GM12864 (cell line): Measurements from ENCODE around the gene ERICH6.

Experiments used
- DNase-seq: peaks from one replicate; pipeline ENCODE4 v3.0.0-alpha.2; 2011; ENCODE audit warnings: low read depth
- H3K4me3 ChIP-seq: 2 replicates; pipeline ENCODE4 v1.5.1; 2011; ENCODE audit warnings: mild to moderate bottlenecking, low read depth, low read length, control low read depth
- TF ChIP-seq, protein P1 (sequence below): IDR thresholded peaks from 2 replicates; pipeline ENCODE4 v1.5.1; 2011; ENCODE audit warnings: low read depth, mild to moderate bottlenecking, moderate library complexity, low read length, control low read depth, inconsistent platforms; ENCODE audit errors: missing control alignments

ERICH6 gene

DNA sequence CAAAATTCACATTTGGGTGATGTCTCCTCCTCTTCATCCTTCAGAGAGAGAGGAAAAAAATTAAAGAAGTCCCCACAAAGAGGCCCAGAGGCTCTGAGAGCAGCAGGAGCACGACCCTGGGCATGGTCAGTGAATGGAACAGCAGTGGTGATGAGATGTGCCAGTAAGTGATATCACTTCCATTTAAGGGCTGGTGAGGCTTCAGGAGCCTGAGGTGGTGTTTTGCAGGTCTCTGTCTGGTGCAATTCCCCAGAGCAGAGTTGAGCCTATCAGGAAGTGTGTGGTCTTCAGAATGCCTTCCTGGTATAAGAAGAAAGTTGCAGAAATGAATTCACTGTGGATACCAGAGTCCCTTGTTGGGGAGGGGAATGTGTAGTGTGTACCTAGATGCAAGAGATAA lies 21.4 kb downstream of the ERICH6 start:
- H3K4me3 ChIP-seq = no peak overlapping the region
- TF ChIP-seq, protein P1, sequence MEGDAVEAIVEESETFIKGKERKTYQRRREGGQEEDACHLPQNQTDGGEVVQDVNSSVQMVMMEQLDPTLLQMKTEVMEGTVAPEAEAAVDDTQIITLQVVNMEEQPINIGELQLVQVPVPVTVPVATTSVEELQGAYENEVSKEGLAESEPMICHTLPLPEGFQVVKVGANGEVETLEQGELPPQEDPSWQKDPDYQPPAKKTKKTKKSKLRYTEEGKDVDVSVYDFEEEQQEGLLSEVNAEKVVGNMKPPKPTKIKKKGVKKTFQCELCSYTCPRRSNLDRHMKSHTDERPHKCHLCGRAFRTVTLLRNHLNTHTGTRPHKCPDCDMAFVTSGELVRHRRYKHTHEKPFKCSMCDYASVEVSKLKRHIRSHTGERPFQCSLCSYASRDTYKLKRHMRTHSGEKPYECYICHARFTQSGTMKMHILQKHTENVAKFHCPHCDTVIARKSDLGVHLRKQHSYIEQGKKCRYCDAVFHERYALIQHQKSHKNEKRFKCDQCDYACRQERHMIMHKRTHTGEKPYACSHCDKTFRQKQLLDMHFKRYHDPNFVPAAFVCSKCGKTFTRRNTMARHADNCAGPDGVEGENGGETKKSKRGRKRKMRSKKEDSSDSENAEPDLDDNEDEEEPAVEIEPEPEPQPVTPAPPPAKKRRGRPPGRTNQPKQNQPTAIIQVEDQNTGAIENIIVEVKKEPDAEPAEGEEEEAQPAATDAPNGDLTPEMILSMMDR = no peak
- no peak for DNase-seq

DNA sequence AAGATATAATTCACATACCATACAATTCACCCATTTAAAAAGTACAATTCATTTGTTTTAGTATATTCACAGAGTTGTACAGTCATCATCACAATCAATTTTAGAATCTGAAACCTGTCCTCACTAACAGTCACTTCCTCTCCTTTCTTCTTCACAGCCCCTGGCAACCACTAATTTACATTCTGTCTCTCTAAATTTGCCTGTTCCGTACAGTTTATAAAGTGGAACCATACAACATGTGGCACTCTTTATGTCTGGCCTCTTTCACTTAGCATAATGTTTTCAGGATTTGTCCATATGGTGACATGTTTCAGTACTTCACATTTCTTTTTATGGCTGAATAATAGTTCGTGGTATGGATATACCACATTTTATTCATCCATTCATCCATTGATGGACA lies 22.7 kb downstream of the ERICH6 start:
- no peak overlapping the region for H3K4me3 ChIP-seq
- DNase-seq = peak; percentile 35
- TF ChIP-seq, protein P1 = no peak

DNA sequence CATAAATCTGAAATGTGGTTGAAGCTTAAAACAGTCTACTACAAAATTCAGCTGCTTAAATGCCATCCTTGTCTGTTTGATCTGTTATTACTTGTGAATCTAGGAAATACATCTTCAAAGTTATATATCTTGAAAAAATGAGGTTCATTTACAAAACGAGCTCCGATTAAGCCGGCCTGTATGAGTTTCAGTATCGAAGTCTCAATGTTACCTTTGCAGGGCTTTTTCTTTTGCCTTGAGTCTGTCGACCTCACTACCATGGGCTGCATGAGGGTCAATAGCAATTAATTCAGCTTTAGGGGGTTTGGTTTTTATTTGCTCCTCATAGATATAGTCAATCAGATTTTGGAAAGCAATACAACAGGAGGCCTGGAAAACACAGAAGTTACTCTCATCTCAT lies 23.2 kb downstream of the ERICH6 start:
- DNase-seq = no peak
- no peak overlapping the region for H3K4me3 ChIP-seq

DNA sequence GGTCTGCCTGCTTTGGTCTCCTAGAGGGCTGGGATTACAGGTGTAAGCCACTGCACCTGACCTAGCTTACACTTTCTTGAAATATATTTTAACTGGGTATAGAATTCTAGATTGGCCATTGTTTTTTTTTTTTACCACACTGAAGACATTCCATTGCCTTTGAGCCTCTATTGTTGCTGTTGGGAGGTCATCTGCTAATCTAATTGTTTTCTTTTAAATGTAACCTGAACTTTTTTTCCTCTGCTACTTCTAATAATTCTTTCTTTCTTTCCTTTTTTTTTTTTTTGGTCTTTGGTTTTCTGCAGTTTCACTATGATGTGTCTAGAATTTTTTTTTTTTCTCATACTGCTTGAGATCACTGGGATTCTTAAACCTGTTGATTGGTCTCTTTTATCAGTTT lies 28.1 kb downstream of the ERICH6 start:
- TF ChIP-seq, protein P1 = no peak
- DNase-seq = no peak
- no peak overlapping the region for H3K4me3 ChIP-seq

More for the DNA sequence above, 23.2 kb downstream of the ERICH6 start:
- TF ChIP-seq, protein P1 = no peak

DNA sequence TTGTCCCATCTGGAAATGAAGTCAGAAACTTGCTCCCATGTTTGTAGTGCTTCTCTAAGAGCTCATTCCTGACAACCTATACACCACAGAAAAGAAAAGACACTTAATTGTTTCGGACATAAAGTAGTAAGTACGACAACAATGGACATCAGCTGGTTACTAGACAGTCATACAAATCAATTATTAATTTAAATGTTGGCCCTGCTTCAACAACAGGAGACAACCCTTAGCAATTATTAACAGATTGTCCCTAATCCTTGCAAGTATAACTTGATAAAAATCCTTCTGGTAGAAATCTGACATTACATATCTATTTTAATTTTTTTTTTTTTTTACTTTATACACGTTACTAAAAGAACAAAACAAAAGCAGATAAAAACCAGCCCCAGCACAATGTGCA lies 29.8 kb downstream of the ERICH6 start:
- no peak for DNase-seq
- TF ChIP-seq, protein P1 = no peak
- no peak overlapping the region for H3K4me3 ChIP-seq

DNA sequence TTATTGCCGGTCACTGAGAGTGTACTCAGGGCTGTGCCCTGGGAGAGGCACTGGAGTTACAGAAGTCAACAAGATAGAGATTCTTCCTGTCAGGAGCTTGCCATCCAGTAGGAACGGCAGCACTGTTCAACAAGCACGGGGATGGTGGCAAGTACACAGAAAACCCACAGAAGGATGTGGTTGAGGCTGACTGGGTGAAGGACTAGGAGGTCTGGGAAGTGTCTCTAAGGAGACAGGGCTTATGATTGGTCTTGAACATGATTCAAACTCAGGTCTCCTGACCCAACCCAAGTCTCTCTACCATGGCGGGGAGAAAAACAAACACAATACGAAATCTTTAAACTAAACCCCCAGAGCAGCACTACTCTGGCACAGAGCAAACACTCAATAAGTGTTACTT lies 37.6 kb downstream of the ERICH6 start:
- H3K4me3 ChIP-seq = no peak overlapping the region
- DNase-seq = no peak
- TF ChIP-seq, protein P1 = no peak

DNA sequence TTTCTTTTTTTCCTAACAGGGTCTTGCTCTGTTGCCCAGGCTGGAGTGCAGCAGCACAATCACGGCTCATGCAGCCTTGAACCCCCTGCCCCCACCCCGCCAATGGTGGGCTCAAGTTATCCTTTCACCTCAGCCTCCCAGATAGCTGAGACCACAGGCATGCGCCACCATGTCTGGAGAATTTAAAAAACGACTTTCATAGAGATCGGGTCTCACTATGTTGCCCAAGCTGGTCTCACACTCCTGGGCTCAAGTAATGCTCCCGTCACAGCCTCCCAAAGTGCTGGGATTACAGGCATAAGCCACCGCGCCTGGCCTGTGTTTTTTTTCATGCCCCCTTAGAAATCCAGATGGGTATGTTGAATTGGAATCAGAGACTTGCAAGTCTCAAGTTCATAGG lies 40.3 kb downstream of the ERICH6 start:
- H3K4me3 ChIP-seq = no peak overlapping the region
- TF ChIP-seq, protein P1 = no peak
- no peak for DNase-seq
